Measurements from ENCODE around the gene KIF1B. TPM values are rescaled to one million over a fixed set of nuclear protein-coding genes. Genes with fewer than 3 reads are reported as not detected.
"Not testable (repeated sequence)": the region's sequence is repeated elsewhere in the genome, so short reads cannot be mapped to it uniquely, and the experiment has no call there.

The KIF1B gene
- total RNA-seq, 1 experiment from 2014 or later: 28.1 TPM

GRCh38 chr1:10415967-10416366 lies 205.6 kb downstream of the KIF1B start:
- H3K9me3 ChIP-seq (ENCODE audit: control insufficient read depth in 1 of 2, insufficient read depth in 1 of 2, low read depth in 1 of 2, low read length in 2 of 2); H3K79me2 ChIP-seq (ENCODE audit: insufficient read depth, low read length); H3K4me1 ChIP-seq (ENCODE audit: control insufficient read depth in 1 of 2, insufficient read depth in 2 of 2, low read length in 2 of 2); H2AFZ ChIP-seq (ENCODE audit: low read depth, low read length, poor library complexity, severe bottlenecking); H4K20me1 ChIP-seq (ENCODE audit: insufficient read depth); H3K27ac ChIP-seq (ENCODE audit: low read depth, low read length); H3K9ac ChIP-seq (ENCODE audit: low read length); BruUV-seq (replicated peaks); DNase-seq (ENCODE audit: low read depth, low spot score); H3K4me2 ChIP-seq (ENCODE audit: low read length); CTCF ChIA-PET; ATAC-seq; RAD21 ChIA-PET (ENCODE audit: low non-redundant PET in 1 of 2, low total read pairs in 2 of 2, uncharacterized antibody in 2 of 2, unreplicated experiment in 2 of 2); H3K9me2 ChIP-seq (ENCODE audit: insufficient read depth); H3K4me3 ChIP-seq (replicated peaks in 1 of 2; ENCODE audit: low read depth in 1 of 2, low read length in 2 of 2); intact Hi-C loops (cut with micrococcal nuclease); POLR2A ChIA-PET; H3K27me3 ChIP-seq (ENCODE audit: insufficient read depth, low read length): not testable (repeated sequence)
- peaks cover 44 to 51% of the 10 kb centered on the region in 2 experiments for H3K36me3 ChIP-seq (ENCODE audit: control insufficient read depth in 1 of 2, insufficient read depth in 2 of 2, low read length in 2 of 2)

- DNase-seq (ENCODE audit: low read depth, low spot score); H3K9me2 ChIP-seq (ENCODE audit: insufficient read depth); intact Hi-C loops (cut with micrococcal nuclease); H3K27me3 ChIP-seq (ENCODE audit: insufficient read depth, low read length); RAD21 ChIA-PET (ENCODE audit: low non-redundant PET in 1 of 2, low total read pairs in 2 of 2, uncharacterized antibody in 2 of 2, unreplicated experiment in 2 of 2); H2AFZ ChIP-seq (ENCODE audit: low read depth, low read length, poor library complexity, severe bottlenecking); CTCF ChIA-PET; H3K4me3 ChIP-seq (replicated peaks in 1 of 2; ENCODE audit: low read depth in 1 of 2, low read length in 2 of 2); ATAC-seq; BruUV-seq (replicated peaks); H3K9ac ChIP-seq (ENCODE audit: low read length); H3K4me1 ChIP-seq (ENCODE audit: control insufficient read depth in 1 of 2, insufficient read depth in 2 of 2, low read length in 2 of 2); H4K20me1 ChIP-seq (ENCODE audit: insufficient read depth); H3K27ac ChIP-seq (ENCODE audit: low read depth, low read length); H3K79me2 ChIP-seq (ENCODE audit: insufficient read depth, low read length); POLR2A ChIA-PET; H3K4me2 ChIP-seq (ENCODE audit: low read length); H3K9me3 ChIP-seq (ENCODE audit: control insufficient read depth in 1 of 2, insufficient read depth in 1 of 2, low read depth in 1 of 2, low read length in 2 of 2): not testable (repeated sequence)
- H3K36me3 ChIP-seq (ENCODE audit: control insufficient read depth in 1 of 2, insufficient read depth in 2 of 2, low read length in 2 of 2): peaks cover 20 to 37% of the 10 kb centered on the region in 2 experiments
Measured at GRCh38 chr1:10418741-10419140, 208.4 kb downstream of the KIF1B start.

DNA sequence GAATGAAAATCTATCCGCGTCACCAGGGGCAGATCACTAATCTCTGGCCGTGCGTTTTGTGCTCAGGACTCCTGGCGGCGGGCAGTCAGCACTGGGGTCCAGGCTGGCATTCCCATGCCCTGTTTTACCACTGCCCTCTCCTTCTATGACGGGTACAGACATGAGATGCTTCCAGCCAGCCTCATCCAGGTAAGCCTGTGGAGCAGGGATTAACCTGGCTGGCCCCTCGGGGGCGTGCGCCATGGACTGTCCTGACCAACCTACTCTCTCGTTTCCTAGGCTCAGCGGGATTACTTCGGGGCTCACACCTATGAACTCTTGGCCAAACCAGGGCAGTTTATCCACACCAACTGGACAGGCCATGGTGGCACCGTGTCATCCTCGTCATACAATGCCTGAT lies 209.0 kb downstream of the KIF1B start:
- no peak overlapping the region for H3K9ac ChIP-seq (ENCODE audit: low read length)
- no TSS peak for BruUV-seq (replicated peaks)
- DNase-seq (ENCODE audit: low read depth, low spot score) (no peak), ATAC-seq (no peak)
- intact Hi-C loops (cut with micrococcal nuclease): no loop called here
- POLR2A ChIA-PET: no interaction called here
- H3K27ac ChIP-seq (ENCODE audit: low read depth, low read length): no peak overlapping the region
- no peak overlapping the region for H2AFZ ChIP-seq (ENCODE audit: low read depth, low read length, poor library complexity, severe bottlenecking)
- H3K4me2 ChIP-seq (ENCODE audit: low read length): no peak overlapping the region
- no peaks in the 10 kb centered on the region for H3K79me2 ChIP-seq (ENCODE audit: insufficient read depth, low read length)
- H3K36me3 ChIP-seq (ENCODE audit: control insufficient read depth in 1 of 2, insufficient read depth in 2 of 2, low read length in 2 of 2): peaks cover 16 to 31% of the 10 kb centered on the region in 2 experiments
- CTCF ChIA-PET: no interaction called here
- no peaks in the 10 kb centered on the region for H3K9me2 ChIP-seq (ENCODE audit: insufficient read depth)
- H4K20me1 ChIP-seq (ENCODE audit: insufficient read depth): no peaks in the 10 kb centered on the region
- RAD21 ChIA-PET (ENCODE audit: low non-redundant PET in 1 of 2, low total read pairs in 2 of 2, uncharacterized antibody in 2 of 2, unreplicated experiment in 2 of 2): no interaction called here
- H3K4me1 ChIP-seq (ENCODE audit: control insufficient read depth in 1 of 2, insufficient read depth in 2 of 2, low read length in 2 of 2): peaks cover 0 to 6% of the 10 kb centered on the region in 2 experiments; a peak in 2 of 4 replicates
- H3K9me3 ChIP-seq (ENCODE audit: control insufficient read depth in 1 of 2, insufficient read depth in 1 of 2, low read depth in 1 of 2, low read length in 2 of 2): no peaks in the 10 kb centered on the region
- H3K27me3 ChIP-seq (ENCODE audit: insufficient read depth, low read length): no peaks in the 10 kb centered on the region
- no peak overlapping the region for H3K4me3 ChIP-seq (replicated peaks in 1 of 2; ENCODE audit: low read depth in 1 of 2, low read length in 2 of 2)
- TF ChIP-seq ZFX (IDR thresholded peaks at IDR 0.05) (no peak), RAD21 (IDR thresholded peaks at IDR 0.05; ENCODE audit: low read depth) (no peak), SP1 (IDR thresholded peaks at IDR 0.05; ENCODE audit: low read depth) (no peak), EGR1 (IDR thresholded peaks at IDR 0.05; ENCODE audit: low read depth) (no peak), MAX (IDR thresholded peaks at IDR 0.05) (no peak), EZH2 (IDR thresholded peaks at IDR 0.05) (no peak), ELF1 (IDR thresholded peaks at IDR 0.05; ENCODE audit: borderline replicate concordance, low read depth) (no peak), POLR2AphosphoS5 (IDR thresholded peaks at IDR 0.05; ENCODE audit: low read depth, low read length) (no peak)
- TF ChIP-seq, protein P1, sequence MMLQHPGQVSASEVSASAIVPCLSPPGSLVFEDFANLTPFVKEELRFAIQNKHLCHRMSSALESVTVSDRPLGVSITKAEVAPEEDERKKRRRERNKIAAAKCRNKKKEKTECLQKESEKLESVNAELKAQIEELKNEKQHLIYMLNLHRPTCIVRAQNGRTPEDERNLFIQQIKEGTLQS (IDR thresholded peaks at IDR 0.05): no peak
- TF ChIP-seq, protein P2, sequence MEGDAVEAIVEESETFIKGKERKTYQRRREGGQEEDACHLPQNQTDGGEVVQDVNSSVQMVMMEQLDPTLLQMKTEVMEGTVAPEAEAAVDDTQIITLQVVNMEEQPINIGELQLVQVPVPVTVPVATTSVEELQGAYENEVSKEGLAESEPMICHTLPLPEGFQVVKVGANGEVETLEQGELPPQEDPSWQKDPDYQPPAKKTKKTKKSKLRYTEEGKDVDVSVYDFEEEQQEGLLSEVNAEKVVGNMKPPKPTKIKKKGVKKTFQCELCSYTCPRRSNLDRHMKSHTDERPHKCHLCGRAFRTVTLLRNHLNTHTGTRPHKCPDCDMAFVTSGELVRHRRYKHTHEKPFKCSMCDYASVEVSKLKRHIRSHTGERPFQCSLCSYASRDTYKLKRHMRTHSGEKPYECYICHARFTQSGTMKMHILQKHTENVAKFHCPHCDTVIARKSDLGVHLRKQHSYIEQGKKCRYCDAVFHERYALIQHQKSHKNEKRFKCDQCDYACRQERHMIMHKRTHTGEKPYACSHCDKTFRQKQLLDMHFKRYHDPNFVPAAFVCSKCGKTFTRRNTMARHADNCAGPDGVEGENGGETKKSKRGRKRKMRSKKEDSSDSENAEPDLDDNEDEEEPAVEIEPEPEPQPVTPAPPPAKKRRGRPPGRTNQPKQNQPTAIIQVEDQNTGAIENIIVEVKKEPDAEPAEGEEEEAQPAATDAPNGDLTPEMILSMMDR (IDR thresholded peaks at IDR 0.05 in 2 of 3, conservative IDR thresholded peaks at IDR 0.05 in 1 of 3; ENCODE audit: borderline replicate concordance in 1 of 3, insufficient read depth in 1 of 3, low read depth in 2 of 3, low read length in 2 of 3): no peak

Data from HCT116 (cell line).